Measurements from ENCODE around the gene NDUFAB1.

NDUFAB1 gene

GRCh38 chr16:23539984-23540816 lies 55.9 kb downstream of the NDUFAB1 start:
- in situ Hi-C loops (cut with HindIII; ENCODE audit: low sequenced_read_pairs) = no loop called here
- TF ChIP-seq CTCF (IDR thresholded peaks at IDR 0.05; ENCODE audit: low read depth, low read length, missing control alignments) = no peak
- DNase-seq (ENCODE audit: low read depth) = no peak
- H3K4me3 ChIP-seq (ENCODE audit: low read depth, low read length) = no peak overlapping the region

- TF ChIP-seq CTCF (IDR thresholded peaks at IDR 0.05; ENCODE audit: low read depth, low read length, missing control alignments) = no peak
- no peak overlapping the region for H3K4me3 ChIP-seq (ENCODE audit: low read depth, low read length)
- no peak for DNase-seq (ENCODE audit: low read depth)
- in situ Hi-C loops (cut with HindIII; ENCODE audit: low sequenced_read_pairs) = no loop called here
These were observed 57.2 kb downstream of the NDUFAB1 start for GRCh38 chr16:23538919-23539278.

GRCh38 chr16:23537390-23537789 lies 58.7 kb downstream of the NDUFAB1 start:
- in situ Hi-C loops (cut with HindIII; ENCODE audit: low sequenced_read_pairs) = no loop called here

GRCh38 chr16:23535901-23536300 lies 60.2 kb downstream of the NDUFAB1 start:
- TF ChIP-seq CTCF (IDR thresholded peaks at IDR 0.05; ENCODE audit: low read depth, low read length, missing control alignments) = no peak
- H3K4me3 ChIP-seq (ENCODE audit: low read depth, low read length) = no peak overlapping the region
- no peak for DNase-seq (ENCODE audit: low read depth)
- in situ Hi-C loops (cut with HindIII; ENCODE audit: low sequenced_read_pairs) = no loop called here

More at GRCh38 chr16:23537390-23537789, 58.7 kb downstream of the NDUFAB1 start:
- H3K4me3 ChIP-seq (ENCODE audit: low read depth, low read length) = no peak overlapping the region
- TF ChIP-seq CTCF (IDR thresholded peaks at IDR 0.05; ENCODE audit: low read depth, low read length, missing control alignments) = no peak
- DNase-seq (ENCODE audit: low read depth) = no peak

GRCh38 chr16:23534868-23535860 lies 61.0 kb downstream of the NDUFAB1 start:
- in situ Hi-C loops (cut with HindIII; ENCODE audit: low sequenced_read_pairs) = no loop called here
- no peak overlapping the region for H3K4me3 ChIP-seq (ENCODE audit: low read depth, low read length)
- DNase-seq (ENCODE audit: low read depth) = no peak
- no peak for TF ChIP-seq CTCF (IDR thresholded peaks at IDR 0.05; ENCODE audit: low read depth, low read length, missing control alignments)

DNA sequence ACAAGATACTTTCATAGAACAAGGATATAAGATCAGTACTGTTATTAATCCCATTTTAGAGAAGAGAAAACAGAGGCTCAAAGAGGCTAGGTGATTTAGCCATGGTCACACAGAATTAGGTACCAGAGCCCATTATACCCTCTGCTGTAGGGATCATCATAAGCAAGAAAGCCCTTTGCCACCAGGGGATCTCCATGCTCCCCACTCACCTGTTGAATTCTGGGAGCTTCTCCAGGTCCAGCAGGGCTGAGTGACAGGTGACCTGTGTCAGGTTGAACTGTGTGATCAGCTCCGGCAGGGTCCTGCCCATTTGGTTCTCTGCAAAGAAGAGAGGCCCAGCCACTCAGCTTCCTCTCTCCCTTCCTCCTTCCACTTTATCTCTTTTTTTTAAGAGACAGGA lies 63.7 kb downstream of the NDUFAB1 start:
- in situ Hi-C loops (cut with HindIII; ENCODE audit: low sequenced_read_pairs) = no loop called here
- TF ChIP-seq CTCF (IDR thresholded peaks at IDR 0.05; ENCODE audit: low read depth, low read length, missing control alignments) = no peak
- DNase-seq (ENCODE audit: low read depth) = no peak
- H3K4me3 ChIP-seq (ENCODE audit: low read depth, low read length) = no peak overlapping the region
